ENCODE measurements around the gene RELN. TPM values are rescaled to one million over a fixed set of nuclear protein-coding genes. Genes with fewer than 3 reads are reported as not detected.

Gene RELN
- total and polyA plus RNA-seq, 9 donors, result 2.1 to 31.3 (median 8.2) TPM

GRCh38 chr7:104018425-104018824 is 29.0 kb upstream of the RELN start:
- Histone ChIP-seq H3K27ac (ENCODE audit: low read length) (no peak overlapping the region), H3K27me3 (ENCODE audit: control insufficient read depth, insufficient read depth, low read length) (no peaks in the 10 kb centered on the region), H3K9me3 (replicated peaks; ENCODE audit: control insufficient read depth, low read depth, low read length) (no peaks in the 10 kb centered on the region), H3K4me3 (ENCODE audit: low read length) (no peak overlapping the region), H3K4me1 (ENCODE audit: control insufficient read depth, insufficient read depth, low read length) (no peaks in the 10 kb centered on the region), H3K36me3 (ENCODE audit: control insufficient read depth, insufficient read depth, low read length) (no peaks in the 10 kb centered on the region)
- no peak for DNase-seq
- no CpG with 5 or more reads among the region's 1 CpG for WGBS (ENCODE audit: insufficient coverage)

GRCh38 chr7:104017001-104017400 is 27.5 kb upstream of the RELN start:
- no CpG with 5 or more reads among the region's 2 CpGs for WGBS (ENCODE audit: insufficient coverage)
- no peak for DNase-seq
- no peak overlapping the region for H3K4me3 ChIP-seq (ENCODE audit: low read length)
- H3K27ac ChIP-seq (ENCODE audit: low read length), result no peak overlapping the region
- H3K27me3 ChIP-seq (ENCODE audit: control insufficient read depth, insufficient read depth, low read length), result no peaks in the 10 kb centered on the region
- no peaks in the 10 kb centered on the region for H3K4me1 ChIP-seq (ENCODE audit: control insufficient read depth, insufficient read depth, low read length)
- H3K36me3 ChIP-seq (ENCODE audit: control insufficient read depth, insufficient read depth, low read length), result no peaks in the 10 kb centered on the region
- no peaks in the 10 kb centered on the region for H3K9me3 ChIP-seq (replicated peaks; ENCODE audit: control insufficient read depth, low read depth, low read length)

DNA sequence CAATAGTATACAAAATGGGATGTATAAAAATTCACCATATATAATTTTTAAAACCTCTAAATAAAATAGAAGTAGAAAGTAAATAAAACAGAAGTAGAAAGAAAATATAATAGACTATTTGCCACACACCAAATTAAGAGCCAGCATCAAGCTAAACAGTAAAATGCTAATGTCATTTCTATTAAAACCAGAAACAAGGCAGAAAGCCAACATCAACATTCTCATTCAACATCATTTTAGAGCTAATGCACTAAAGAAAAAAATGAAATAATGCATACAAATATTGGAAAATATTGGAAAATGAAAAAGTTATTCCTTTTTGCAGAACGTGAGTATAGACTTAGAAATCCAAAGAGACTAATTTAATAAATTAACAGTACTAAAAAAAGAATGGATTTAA is 23.4 kb upstream of the RELN start:
- no peak overlapping the region for H3K27ac ChIP-seq (ENCODE audit: low read length)
- H3K4me3 ChIP-seq (ENCODE audit: low read length), result no peak overlapping the region
- H3K4me1 ChIP-seq (ENCODE audit: control insufficient read depth, insufficient read depth, low read length), result no peaks in the 10 kb centered on the region
- WGBS (ENCODE audit: insufficient coverage), result no CpG with 5 or more reads among the region's 1 CpG
- DNase-seq, result peak; percentile 55
- H3K27me3 ChIP-seq (ENCODE audit: control insufficient read depth, insufficient read depth, low read length), result no peaks in the 10 kb centered on the region
- no peaks in the 10 kb centered on the region for H3K36me3 ChIP-seq (ENCODE audit: control insufficient read depth, insufficient read depth, low read length)
- no peaks in the 10 kb centered on the region for H3K9me3 ChIP-seq (replicated peaks; ENCODE audit: control insufficient read depth, low read depth, low read length)

DNA sequence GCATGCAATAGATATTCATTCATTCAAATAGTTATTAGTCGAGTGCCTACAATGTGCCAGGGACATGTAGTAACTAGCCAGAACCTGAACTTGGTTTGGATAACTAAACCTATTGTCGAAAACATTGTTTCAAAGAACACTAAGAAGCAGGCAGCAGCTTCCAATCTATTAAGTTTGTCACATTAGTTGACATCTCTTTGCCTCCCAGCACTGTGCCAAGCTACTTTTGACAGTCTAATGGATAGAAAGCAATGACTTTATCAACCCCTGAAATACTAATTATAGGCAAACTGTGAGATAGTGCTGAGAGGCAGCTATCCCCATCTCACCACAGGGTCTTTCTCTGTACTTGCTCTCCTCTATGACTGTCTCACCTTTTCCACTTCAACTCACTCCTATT is 22.4 kb upstream of the RELN start:
- H3K27me3 ChIP-seq (ENCODE audit: control insufficient read depth, insufficient read depth, low read length), result no peaks in the 10 kb centered on the region
- H3K4me3 ChIP-seq (ENCODE audit: low read length), result no peak overlapping the region
- H3K27ac ChIP-seq (ENCODE audit: low read length), result no peak overlapping the region
- no peaks in the 10 kb centered on the region for H3K4me1 ChIP-seq (ENCODE audit: control insufficient read depth, insufficient read depth, low read length)
- no peaks in the 10 kb centered on the region for H3K36me3 ChIP-seq (ENCODE audit: control insufficient read depth, insufficient read depth, low read length)
- no peaks in the 10 kb centered on the region for H3K9me3 ChIP-seq (replicated peaks; ENCODE audit: control insufficient read depth, low read depth, low read length)
- no peak for DNase-seq
- WGBS (ENCODE audit: insufficient coverage), result 71% methylated on average over 1 of the region's 2 CpGs

DNA sequence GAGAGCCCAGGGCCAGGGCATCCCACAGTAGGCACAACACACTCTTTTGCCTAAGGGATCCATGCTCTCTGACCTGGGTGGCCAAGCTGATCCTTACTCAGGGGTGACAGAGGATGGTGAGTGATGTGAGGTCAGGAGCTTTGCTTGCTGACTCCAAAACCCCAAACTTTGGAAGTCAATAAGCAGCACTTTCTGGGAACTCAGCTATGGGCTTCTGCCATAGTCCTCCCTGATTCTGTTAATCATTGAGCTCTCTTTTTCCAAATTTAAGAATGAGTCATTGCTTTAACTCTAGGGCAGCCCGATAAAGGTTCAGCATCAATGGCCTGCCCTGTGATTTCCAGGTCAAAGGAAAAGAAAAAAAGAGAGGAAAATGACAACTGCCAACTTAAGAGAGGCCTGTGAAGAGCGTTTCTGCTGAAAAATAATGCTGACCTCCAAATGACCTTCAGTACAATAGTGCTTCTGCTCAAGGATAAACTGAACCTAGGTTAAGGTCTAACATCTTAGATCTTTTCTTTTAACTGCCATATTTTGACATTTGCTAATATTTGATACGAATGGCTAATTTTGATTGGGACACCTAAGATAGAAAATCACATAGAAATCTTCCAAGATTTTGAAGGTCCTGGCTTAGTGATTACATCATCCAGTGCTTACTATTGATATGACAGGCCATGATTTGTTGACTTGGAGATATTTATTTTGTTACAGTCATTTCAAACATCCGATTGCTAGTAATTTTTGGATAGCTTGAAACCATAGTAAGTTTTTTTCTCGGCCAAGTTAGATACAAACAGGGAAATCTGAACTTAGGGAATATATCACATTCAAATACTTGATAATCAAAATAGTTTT is 20.8 kb upstream of the RELN start:
- Histone ChIP-seq H3K27me3 (ENCODE audit: control insufficient read depth, insufficient read depth, low read length) (no peaks in the 10 kb centered on the region), H3K9me3 (replicated peaks; ENCODE audit: control insufficient read depth, low read depth, low read length) (no peaks in the 10 kb centered on the region), H3K4me1 (ENCODE audit: control insufficient read depth, insufficient read depth, low read length) (no peaks in the 10 kb centered on the region), H3K4me3 (ENCODE audit: low read length) (no peak overlapping the region), H3K27ac (ENCODE audit: low read length) (no peak overlapping the region), H3K36me3 (ENCODE audit: control insufficient read depth, insufficient read depth, low read length) (no peaks in the 10 kb centered on the region)
- no peak for DNase-seq
- 67% methylated on average over 1 of the region's 5 CpGs for WGBS (ENCODE audit: insufficient coverage)

GRCh38 chr7:104008107-104008506 is 18.6 kb upstream of the RELN start:
- Histone ChIP-seq H3K27me3 (ENCODE audit: control insufficient read depth, insufficient read depth, low read length) (no peaks in the 10 kb centered on the region), H3K27ac (ENCODE audit: low read length) (no peak overlapping the region), H3K36me3 (ENCODE audit: control insufficient read depth, insufficient read depth, low read length) (no peaks in the 10 kb centered on the region), H3K4me1 (ENCODE audit: control insufficient read depth, insufficient read depth, low read length) (no peaks in the 10 kb centered on the region), H3K4me3 (ENCODE audit: low read length) (no peak overlapping the region), H3K9me3 (replicated peaks; ENCODE audit: control insufficient read depth, low read depth, low read length) (no peaks in the 10 kb centered on the region)
- no CpG with 5 or more reads among the region's 4 CpGs for WGBS (ENCODE audit: insufficient coverage)
- DNase-seq, result peak; percentile 8

DNA sequence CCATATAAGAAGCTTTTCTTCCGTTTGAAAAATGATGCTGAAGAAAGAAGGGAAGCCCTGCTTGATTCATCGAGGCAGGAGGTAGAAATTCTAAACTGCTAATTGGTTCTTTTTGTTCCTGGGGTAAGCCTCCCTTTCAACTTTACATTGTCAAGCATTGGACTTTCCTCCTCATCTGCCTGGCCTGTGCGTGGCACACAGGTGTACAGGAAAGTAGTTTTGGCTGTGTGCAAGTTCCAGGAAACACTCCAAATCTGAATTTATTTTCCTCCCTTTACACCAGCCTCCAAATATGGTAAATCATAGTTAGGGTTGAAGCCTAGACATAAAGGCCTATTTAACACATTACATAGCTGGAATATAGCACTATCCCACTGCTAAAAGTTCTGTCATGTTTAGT is 18.2 kb upstream of the RELN start:
- no peaks in the 10 kb centered on the region for H3K36me3 ChIP-seq (ENCODE audit: control insufficient read depth, insufficient read depth, low read length)
- DNase-seq, result no peak
- no peak overlapping the region for H3K4me3 ChIP-seq (ENCODE audit: low read length)
- no peaks in the 10 kb centered on the region for H3K9me3 ChIP-seq (replicated peaks; ENCODE audit: control insufficient read depth, low read depth, low read length)
- H3K27me3 ChIP-seq (ENCODE audit: control insufficient read depth, insufficient read depth, low read length), result no peaks in the 10 kb centered on the region
- WGBS (ENCODE audit: insufficient coverage), result no CpG with 5 or more reads among the region's 3 CpGs
- no peak overlapping the region for H3K27ac ChIP-seq (ENCODE audit: low read length)
- no peaks in the 10 kb centered on the region for H3K4me1 ChIP-seq (ENCODE audit: control insufficient read depth, insufficient read depth, low read length)

DNA sequence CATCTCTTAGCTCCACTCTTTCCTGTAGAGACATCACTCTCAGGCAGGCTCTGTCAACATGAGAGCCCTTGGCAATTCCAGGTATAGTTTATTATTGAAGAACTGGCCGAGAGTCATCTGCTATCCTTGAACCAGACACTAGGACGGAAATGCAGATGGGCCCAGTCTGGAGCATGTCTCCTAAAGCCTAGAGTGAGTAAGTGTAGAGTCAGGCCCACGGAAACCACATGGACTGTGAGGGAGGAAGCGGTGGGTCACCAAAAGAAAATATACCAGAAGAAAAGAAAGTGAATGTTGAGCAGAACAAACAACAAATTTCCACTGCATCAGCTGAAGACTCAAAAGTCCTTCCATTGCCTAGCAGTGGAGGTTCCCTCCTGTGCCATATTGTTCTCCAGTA is 15.7 kb upstream of the RELN start:
- Histone ChIP-seq H3K27ac (ENCODE audit: low read length) (no peak overlapping the region), H3K36me3 (ENCODE audit: control insufficient read depth, insufficient read depth, low read length) (no peaks in the 10 kb centered on the region), H3K27me3 (ENCODE audit: control insufficient read depth, insufficient read depth, low read length) (no peaks in the 10 kb centered on the region), H3K4me1 (ENCODE audit: control insufficient read depth, insufficient read depth, low read length) (no peaks in the 10 kb centered on the region), H3K9me3 (replicated peaks; ENCODE audit: control insufficient read depth, low read depth, low read length) (no peaks in the 10 kb centered on the region), H3K4me3 (ENCODE audit: low read length) (no peak overlapping the region)
- no peak for DNase-seq
- WGBS (ENCODE audit: insufficient coverage), result 69% methylated on average over 2 of the region's 4 CpGs

GRCh38 chr7:103996639-103997038 is 7.2 kb upstream of the RELN start:
- no CpG with 5 or more reads among the region's 2 CpGs for WGBS (ENCODE audit: insufficient coverage)
- DNase-seq, result no peak
- Histone ChIP-seq H3K4me3 (ENCODE audit: low read length) (no peak overlapping the region), H3K27ac (ENCODE audit: low read length) (no peak overlapping the region), H3K36me3 (ENCODE audit: control insufficient read depth, insufficient read depth, low read length) (no peaks in the 10 kb centered on the region), H3K27me3 (ENCODE audit: control insufficient read depth, insufficient read depth, low read length) (peaks cover 2% of the 10 kb centered on the region), H3K9me3 (replicated peaks; ENCODE audit: control insufficient read depth, low read depth, low read length) (no peaks in the 10 kb centered on the region), H3K4me1 (ENCODE audit: control insufficient read depth, insufficient read depth, low read length) (no peaks in the 10 kb centered on the region)

GRCh38 chr7:103996017-103996551 is 6.6 kb upstream of the RELN start:
- peaks cover 7% of the 10 kb centered on the region for H3K27me3 ChIP-seq (ENCODE audit: control insufficient read depth, insufficient read depth, low read length)
- DNase-seq, result no peak
- H3K4me3 ChIP-seq (ENCODE audit: low read length), result no peak overlapping the region
- no peaks in the 10 kb centered on the region for H3K4me1 ChIP-seq (ENCODE audit: control insufficient read depth, insufficient read depth, low read length)
- no peaks in the 10 kb centered on the region for H3K36me3 ChIP-seq (ENCODE audit: control insufficient read depth, insufficient read depth, low read length)
- no peaks in the 10 kb centered on the region for H3K9me3 ChIP-seq (replicated peaks; ENCODE audit: control insufficient read depth, low read depth, low read length)
- 80% methylated on average over 1 of the region's 4 CpGs for WGBS (ENCODE audit: insufficient coverage)
- H3K27ac ChIP-seq (ENCODE audit: low read length), result no peak overlapping the region
